LNCaP clone FGC (cell line): ENCODE results near the gene VWA5B1.

Experiments
- DNase-seq: peaks from one replicate; pipeline ENCODE4 v3.0.0-alpha.2; 2011; ENCODE audit warnings: low read depth
- H3K4me3 ChIP-seq: 2 replicates; pipeline ENCODE4 v1.5.1; 2011; ENCODE audit warnings: mild to moderate bottlenecking, low read depth, low read length, control low read depth
- TF ChIP-seq, protein P1 (sequence below): IDR thresholded peaks from 2 replicates; pipeline ENCODE4 v1.5.1; 2012; ENCODE audit warnings: mild to moderate bottlenecking; ENCODE audit not compliant: control insufficient read depth, insufficient read depth; ENCODE audit errors: extremely low read depth

VWA5B1 gene

DNA sequence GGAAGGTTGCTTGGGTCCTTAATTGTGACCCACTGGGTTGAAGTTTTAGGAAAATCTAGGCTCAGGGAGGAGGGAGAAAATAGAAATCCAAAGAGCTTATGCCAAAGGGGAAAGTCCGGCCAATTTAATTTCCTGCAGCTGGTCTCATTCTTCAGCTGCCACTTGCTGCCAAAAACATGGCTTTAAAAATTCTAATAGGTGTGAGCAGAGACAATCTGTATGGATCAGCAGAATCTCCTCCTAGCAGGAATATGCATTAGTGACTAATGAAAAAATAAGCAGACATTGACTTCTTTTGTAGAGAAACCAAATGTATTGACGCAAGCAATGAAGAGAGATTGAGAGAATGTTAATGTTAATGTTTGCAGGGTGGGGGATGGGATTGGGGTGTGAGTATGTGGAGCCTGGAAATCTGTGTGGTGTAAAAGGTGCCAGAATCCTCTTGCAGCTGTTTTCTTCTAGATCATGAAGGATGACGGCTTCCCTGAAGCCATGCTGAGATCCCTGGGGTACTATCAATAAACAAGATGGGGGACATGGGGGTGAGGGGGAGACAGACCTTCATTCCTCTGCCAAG lies 35.3 kb downstream of the VWA5B1 start:
- no peak for DNase-seq

DNA sequence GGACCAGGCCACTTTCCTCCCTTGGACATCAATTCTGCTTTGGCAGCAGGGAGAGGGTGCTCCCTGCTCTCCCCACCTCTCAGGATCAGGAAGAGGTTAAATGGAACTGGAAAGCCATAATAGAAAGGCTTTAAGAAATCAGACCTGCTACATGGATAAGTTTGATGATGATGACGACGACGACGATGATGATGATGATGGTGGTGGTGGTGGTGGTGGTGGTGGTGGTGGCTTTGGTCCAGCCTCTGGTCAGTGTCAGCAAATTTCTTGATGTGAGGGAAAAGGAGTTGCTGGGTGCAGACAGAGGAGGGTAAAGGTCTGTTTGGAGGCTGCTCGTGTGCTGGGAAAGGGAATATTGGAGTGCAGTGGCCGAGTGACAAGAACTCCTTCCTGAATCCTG lies 36.8 kb downstream of the VWA5B1 start:
- no peak overlapping the region for H3K4me3 ChIP-seq
- no peak for DNase-seq
- TF ChIP-seq, protein P1, sequence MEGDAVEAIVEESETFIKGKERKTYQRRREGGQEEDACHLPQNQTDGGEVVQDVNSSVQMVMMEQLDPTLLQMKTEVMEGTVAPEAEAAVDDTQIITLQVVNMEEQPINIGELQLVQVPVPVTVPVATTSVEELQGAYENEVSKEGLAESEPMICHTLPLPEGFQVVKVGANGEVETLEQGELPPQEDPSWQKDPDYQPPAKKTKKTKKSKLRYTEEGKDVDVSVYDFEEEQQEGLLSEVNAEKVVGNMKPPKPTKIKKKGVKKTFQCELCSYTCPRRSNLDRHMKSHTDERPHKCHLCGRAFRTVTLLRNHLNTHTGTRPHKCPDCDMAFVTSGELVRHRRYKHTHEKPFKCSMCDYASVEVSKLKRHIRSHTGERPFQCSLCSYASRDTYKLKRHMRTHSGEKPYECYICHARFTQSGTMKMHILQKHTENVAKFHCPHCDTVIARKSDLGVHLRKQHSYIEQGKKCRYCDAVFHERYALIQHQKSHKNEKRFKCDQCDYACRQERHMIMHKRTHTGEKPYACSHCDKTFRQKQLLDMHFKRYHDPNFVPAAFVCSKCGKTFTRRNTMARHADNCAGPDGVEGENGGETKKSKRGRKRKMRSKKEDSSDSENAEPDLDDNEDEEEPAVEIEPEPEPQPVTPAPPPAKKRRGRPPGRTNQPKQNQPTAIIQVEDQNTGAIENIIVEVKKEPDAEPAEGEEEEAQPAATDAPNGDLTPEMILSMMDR, result no peak

More for the DNA sequence above, 35.3 kb downstream of the VWA5B1 start:
- no peak overlapping the region for H3K4me3 ChIP-seq
- TF ChIP-seq, protein P1, result no peak

DNA sequence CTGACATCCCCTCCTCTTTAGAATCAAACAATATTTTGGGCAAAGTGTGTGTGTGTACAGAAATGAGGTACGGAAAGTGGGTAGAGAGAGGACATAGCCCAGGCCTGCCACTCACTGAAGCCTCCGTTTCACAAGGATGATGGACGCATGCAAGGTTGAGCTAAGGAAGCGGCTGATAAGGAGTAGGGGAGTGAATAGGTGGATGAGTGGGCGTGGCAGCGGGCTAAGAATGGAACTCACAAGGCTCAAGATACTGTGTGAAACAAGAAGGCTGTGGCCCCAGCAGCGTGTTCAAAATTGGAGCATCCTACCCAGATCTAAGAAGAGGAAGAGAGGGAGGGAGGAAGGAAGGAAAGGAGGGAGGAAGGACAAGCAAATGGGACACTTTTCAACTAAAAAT lies 37.5 kb downstream of the VWA5B1 start:
- no peak for DNase-seq
- TF ChIP-seq, protein P1, result no peak
- H3K4me3 ChIP-seq, result no peak overlapping the region

DNA sequence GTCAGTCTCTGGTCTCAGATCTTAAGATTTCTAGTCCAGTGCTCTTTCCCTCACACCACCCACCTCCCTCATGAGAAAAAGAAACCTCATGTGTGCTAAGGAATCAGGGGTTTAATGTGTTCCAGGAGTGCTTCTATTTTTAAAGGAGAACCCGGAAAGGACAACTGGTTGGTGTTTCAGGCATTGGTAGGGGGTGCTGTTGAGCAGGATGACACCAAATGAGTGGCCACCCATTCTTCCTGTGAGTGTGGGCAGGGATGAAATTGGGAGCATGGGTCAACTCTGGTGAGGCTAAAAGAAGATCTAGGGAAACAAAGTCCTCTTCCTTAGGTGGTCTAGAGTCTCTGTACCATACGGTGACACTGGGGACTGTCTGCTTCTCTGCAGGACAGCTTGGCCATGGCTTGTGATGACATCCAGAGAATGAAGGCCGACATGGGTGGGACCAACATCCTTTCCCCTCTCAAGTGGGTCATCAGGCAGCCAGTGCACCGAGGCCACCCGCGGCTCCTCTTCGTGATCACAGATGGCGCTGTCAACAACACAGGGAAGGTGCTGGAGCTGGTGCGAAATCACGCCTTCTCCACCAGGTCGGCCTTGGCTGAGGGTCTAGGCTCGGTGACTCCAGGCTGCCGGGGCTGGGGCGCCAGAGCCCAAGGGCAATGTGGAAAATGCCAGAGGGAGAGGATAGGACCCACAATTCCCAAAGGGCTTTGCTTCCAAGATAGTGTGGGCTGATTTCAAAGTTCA lies 39.3 kb downstream of the VWA5B1 start:
- TF ChIP-seq, protein P1, result no peak
- DNase-seq, result no peak

DNA sequence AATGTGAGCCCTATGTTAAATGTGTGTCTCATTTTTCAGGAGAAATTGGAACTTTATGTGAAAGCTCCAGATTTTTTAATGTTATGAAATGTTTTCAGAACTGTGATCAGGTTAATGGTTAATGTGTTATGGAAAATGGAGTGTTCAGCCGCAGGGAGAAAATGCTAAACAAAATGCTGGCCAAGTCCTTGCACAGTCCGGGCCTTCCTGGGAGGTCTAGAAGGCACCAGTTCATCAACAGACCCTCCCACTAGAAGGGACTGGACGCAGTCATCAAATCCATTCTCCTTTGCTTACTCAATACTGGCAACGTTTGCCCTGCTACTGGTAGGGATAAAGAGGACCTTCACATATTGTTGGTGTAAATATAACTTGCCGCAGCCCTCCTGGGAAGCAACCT lies 43.4 kb downstream of the VWA5B1 start:
- DNase-seq, result no peak
- TF ChIP-seq, protein P1, result no peak
- H3K4me3 ChIP-seq, result no peak overlapping the region

More for the DNA sequence above, 39.3 kb downstream of the VWA5B1 start:
- no peak overlapping the region for H3K4me3 ChIP-seq

DNA sequence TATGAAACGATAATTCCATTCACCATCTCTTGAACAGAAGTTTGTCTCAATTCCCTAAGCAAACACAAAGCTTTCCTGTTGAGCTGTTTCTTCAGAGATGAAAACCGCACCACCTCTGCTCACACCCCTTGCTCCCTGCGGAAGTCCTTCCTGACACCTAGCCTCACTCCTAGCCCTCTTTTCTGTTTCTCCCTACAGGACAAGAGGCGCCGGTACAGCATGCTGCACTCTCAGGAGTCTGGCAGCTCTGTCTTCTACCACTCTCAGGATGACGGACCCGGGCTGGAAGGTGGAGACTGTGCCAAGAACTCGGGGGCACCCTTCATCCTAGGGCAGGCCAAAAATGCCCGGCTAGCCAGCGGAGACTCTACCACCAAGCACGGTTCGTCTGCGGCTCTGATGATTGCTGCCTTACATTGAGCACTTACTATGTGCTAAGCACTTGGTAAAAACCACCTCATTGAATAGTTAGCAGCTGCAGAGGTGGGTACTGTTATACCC lies 45.5 kb downstream of the VWA5B1 start:
- TF ChIP-seq, protein P1, result no peak
- no peak overlapping the region for H3K4me3 ChIP-seq
- DNase-seq, result no peak

DNA sequence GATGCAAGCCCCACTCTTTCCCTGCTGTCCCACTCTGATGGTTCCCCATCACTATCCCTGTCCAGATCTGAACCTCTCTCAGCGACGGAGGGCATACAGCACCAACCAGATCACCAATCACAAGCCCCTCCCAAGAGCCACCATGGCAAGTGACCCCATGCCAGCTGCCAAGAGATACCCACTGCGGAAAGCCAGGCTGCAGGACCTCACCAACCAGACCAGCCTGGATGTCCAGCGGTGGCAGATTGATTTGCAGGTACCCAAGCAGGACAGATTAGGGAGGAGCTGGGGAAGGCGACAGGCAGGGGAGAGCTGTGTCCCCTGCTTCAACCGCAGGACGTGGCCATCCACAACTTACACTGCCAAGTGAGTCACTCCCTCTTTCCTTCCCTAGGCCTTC lies 46.9 kb downstream of the VWA5B1 start:
- H3K4me3 ChIP-seq, result no peak overlapping the region
- no peak for DNase-seq
- TF ChIP-seq, protein P1, result no peak
